Stimulated activated CD8-positive, alpha-beta memory T cell treated with anti-CD3 and anti-CD28 coated beads, Interleukin-4, amount 100 ng/mL, for 4 hours (primary cell): ENCODE results near the gene DCPS.
"Not testable (repeated sequence)": the region's sequence is repeated elsewhere in the genome, so short reads cannot be mapped to it uniquely, and the experiment has no call there.

Experiments
- DNase-seq, 2 donors: peaks; one replicate each; pipeline ENCODE4 v3.0.0-alpha.2; 2020; ENCODE audit warnings: low read depth in 2 of 2, low spot score in 1 of 2

Gene DCPS, protein sequence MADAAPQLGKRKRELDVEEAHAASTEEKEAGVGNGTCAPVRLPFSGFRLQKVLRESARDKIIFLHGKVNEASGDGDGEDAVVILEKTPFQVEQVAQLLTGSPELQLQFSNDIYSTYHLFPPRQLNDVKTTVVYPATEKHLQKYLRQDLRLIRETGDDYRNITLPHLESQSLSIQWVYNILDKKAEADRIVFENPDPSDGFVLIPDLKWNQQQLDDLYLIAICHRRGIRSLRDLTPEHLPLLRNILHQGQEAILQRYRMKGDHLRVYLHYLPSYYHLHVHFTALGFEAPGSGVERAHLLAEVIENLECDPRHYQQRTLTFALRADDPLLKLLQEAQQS

DNA sequence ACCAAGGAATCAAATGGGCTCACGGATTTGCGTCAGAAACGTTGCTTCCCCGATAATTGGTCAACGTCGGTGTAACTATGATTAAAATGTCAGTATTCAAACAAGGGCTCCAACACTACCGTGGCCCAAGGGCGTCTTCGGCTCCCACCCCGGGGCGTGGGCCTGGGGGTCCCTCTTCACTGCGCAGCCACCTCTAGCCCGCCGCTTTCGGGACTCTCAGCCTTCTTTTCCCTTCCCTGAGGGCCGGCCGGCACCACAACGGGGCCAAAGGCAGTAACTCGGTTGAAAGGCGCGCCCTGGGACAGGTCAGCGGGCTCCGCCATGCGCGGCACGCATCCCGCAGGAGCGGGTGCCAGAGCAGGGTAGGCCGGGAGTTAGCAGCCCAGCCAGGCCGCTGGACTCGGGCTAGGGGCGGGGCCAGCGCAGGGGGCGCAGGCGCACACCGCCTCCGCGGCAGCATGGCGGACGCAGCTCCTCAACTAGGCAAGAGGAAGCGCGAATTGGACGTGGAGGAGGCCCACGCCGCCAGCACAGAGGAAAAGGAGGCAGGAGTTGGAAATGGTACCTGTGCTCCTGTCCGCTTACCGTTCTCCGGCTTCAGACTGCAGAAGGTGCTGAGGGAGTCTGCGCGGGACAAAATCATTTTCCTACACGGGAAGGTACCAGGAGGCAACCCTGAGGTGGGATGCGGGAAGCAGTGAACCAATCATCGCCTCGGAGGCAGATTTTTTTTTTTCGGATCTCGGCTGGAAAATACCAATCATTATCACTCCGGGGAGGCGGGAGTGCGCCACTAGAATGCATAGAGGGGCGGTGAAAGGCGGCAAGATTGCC is at the start of gene DCPS:
Gene DCPS, plus strand, starts transcription at position 438 of the 834 bp plus-strand sequence. Its CDS starts 21 bp downstream, at position 459.
- peak; percentile 60 to 73 for DNase-seq

DNA sequence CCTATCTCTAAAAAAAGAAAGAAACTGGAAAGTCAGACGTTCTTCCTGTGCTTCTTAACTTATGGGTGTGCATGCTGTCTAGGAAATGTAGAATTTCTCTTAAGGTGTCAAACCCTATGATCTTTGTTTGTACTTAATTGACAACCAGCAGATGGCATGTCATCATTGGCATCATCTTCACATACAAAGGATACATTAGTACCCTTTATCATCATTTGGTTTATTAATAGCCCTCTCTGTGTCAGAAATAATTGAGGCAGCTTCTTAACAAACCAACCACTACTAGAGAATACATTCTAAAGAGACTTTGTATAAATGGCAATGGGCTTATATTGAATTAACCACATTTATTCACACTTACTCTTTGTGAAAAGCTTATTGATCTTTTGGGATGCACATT is 49.0 kb upstream of the DCPS start:
- no peak for DNase-seq

DNA sequence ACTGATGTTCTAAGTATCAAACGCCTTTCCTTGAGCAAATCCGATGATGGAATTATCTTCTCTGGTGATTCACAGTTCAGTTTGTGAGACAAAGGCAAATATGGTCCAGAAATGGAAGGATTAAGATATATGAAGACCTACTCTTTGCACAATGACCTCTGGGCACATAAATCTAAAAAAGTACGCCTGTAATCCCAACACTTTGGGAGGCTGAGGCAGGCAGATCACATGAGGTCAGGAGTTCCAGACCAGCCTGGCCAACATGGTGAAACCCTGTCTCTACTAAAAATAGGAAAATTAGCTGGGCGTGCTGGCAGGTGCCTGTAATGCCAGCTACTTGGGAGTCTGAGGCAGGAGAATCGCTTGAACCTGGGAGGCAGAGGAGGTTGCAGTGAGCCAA is 48.4 kb upstream of the DCPS start:
- DNase-seq, result not testable (repeated sequence)

DNA sequence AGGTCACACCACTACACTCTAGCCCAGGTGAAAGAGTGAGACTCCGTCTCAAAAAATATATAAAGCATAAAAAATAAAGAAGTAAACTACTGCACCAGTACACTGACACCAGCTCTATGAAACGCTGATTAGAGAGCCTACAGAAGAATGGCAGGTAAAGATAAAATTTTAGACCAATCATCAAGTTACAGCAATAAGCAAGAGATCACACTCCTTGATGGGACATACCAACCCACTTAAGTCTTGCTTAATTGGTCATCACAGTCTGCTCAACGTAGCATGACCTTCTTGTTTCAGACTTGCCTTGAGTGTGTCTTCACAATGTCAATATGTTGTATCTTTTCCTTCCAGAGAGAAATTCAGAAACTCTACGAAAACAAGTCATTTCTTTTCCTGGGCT is 47.6 kb upstream of the DCPS start:
- DNase-seq, result no peak

DNA sequence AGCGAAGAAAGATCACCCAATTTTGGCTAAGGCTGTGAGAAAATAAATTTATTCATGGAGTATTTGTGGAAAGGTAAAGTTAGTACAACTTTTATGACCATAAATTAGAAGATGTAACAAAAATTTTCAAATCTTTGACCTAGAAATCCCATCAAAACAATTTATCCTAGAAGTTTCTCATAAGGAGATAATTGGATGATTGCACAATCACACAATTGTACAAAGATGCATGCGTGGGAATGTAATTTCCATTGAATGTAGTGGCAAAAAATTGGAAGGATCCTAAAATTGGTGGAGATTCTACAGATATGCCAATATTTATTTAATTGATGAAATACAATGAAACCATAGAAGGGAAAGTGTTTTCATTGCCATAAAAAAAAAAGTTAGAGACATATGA is 46.7 kb upstream of the DCPS start:
- DNase-seq, result no peak

DNA sequence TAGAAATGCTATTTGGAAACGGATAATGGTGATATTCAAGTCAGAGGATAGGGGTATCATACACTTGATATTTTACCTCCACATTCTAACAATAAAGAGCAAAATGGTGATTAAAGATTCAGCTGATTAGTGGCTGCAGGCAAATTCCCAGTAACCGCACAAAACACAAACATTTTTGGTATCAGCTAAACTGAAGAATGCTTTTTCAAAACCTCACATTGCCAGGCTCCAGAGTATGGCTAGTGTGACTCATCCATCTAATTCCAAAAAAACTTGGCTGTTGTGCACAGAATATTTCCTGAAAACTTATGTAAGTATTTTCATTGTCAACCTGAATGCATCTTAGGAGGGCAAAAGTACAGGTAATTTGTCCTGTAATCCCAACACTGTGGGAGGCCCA is 46.1 kb upstream of the DCPS start:
- no peak for DNase-seq

DNA sequence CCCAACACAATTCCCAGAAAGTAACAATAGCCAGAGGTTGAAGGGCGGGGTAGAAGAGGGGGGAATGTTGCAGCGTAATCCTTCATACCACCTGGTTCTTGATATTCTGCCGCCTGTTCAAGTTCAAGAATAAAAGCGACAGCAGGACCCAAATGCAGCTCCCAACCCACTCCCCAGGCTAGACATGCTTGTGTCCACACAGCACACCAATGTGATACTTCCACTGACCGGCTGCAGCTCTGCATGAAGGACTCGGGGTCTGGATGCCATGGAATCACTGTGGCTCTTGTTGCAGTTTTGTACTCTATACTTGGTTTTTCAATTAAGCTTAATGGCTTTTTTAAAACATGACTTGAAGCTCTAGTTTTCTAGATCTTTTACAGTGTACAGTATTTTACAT is 41.6 kb upstream of the DCPS start:
- DNase-seq, result no peak

DNA sequence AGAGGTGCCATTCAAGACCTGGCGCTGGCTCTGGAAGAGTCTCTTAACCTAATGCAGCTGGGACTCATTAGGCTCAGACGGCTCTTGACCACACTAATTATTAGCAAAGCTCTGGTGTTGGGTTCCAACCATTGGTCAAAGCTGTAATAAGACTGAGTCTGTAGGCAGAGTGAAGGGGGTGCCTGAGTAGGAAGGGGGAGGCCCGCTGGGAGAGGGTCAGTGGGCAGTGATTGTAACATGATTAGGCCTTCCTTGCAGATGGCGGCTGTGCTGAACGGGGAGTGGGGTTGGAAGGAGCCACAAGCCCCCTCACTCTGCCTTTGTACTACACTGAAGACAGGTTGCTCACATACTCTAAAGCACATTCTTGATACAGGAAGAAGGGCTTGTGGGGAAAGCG is 40.4 kb upstream of the DCPS start:
- no peak for DNase-seq

DNA sequence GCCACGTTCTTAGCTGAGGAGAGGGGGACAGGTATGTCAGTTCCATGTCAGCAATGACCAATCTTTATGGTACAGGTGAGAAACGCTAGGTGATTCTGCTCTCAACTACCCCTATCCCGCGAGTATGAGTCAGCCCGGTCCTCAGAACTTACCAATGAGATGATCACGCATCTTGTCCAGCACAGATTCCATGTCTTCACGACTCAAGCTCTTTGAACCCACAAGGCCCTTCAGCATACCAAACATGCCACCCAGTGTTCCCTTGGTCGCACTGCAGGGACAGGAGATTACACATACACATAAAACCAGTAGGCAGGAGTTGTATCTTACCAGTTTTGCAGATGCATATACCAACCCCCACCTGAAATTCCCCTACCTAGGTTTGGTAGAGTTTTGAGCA is 38.0 kb upstream of the DCPS start:
- DNase-seq, result no peak

DNA sequence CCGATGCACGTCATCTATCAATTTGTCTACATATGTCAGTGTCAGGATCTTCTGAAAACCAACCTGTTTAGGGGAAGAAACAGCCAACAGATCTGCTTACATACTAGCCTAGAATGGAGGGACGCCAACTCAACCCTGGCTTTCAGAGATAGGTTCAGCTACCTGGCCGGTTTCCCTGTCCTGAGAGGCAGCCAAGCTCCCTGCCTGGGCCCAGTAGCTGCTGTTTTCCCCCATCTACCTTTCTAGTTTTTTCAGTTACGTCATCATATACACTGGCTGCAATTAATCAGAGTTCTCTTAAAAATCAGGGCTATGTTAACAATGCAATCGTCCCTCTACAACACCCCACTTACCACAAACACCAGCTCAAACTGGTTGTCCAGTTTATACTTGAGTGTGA is 36.2 kb upstream of the DCPS start:
- no peak for DNase-seq

DNA sequence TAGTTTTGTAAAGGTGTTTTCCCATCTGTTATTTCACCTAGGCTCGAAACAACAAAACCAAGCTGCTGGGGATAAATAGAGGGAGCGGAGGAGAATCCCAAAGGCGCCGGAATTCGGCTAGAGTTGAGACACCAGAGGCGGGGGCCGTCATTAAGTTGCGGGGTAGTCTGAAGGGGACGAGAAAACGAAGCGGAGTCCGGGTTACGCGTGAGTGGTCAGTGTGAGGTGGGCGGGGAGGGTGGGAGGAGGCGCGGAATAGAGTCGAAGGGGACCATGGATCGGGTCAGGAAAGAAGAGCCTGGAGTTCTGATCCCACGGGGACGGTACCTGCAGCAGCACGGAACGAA is 35.5 kb upstream of the DCPS start:
- DNase-seq, result no peak

DNA sequence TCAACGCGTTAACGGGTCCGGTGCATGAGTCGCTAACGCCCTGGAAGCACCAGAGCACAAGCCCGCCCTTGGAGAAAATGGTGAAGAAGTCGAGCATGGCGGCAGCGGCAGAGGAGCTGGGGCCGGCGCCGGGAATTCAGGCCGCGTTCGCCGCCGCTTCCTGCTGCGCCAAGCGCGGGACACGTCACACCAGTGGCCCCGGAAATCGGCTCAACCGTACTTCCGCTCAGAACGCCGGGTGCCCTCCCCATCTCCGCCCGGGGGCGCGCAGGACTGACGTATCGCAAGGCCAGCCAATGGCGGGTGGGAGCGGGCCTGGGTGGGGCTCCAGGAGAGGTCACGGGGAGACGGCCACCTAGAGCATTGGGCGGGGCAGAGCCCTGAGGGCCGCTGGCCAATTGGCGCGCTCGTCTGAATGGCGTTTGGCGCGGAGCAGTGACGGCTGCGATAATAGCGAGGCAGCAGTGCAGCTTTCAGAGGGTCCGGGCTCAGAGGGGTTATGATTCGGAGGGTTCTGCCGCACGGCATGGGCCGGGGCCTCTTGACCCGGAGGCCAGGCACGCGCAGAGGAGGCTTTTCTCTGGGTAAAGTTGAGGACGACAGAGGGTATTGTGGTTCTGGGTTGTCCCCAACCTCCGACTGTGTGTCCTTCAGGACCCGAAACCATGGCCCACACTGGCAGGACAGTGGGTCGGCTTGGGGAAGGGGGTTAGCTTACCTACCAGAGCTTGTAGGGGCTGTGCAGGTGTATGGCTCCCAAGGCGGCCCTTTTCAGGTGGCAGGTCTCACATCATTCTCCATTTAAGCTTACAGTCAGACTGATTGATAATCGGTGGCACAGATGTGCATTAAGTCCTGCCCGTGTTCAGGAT is 34.9 kb upstream of the DCPS start, which contains the start of the genes FOXRED1 and SRPRA:
Gene FOXRED1, plus strand, starts transcription at position 447 of the 872 bp plus-strand sequence. Its CDS starts 53 bp downstream, at position 500.
Gene SRPRA, minus strand, starts transcription at position 188 of the 872 bp plus-strand sequence. Its CDS starts 91 bp downstream, at position 97.
- peak; percentile 99 to 100 for DNase-seq

DNA sequence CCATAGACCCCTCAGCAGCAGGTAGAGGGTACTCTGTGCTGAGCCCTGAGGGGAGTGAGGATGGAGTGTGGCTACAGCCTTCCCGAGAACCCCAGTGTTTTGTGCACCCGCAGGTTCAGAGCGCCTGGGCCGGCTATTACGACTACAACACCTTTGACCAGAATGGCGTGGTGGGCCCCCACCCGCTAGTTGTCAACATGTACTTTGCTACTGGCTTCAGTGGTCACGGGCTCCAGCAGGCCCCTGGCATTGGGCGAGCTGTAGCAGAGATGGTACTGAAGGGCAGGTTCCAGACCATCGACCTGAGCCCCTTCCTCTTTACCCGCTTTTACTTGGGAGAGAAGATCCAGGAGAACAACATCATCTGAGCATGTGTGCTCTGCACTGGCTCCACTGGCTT is 26.5 kb upstream of the DCPS start:
- DNase-seq, result no peak

DNA sequence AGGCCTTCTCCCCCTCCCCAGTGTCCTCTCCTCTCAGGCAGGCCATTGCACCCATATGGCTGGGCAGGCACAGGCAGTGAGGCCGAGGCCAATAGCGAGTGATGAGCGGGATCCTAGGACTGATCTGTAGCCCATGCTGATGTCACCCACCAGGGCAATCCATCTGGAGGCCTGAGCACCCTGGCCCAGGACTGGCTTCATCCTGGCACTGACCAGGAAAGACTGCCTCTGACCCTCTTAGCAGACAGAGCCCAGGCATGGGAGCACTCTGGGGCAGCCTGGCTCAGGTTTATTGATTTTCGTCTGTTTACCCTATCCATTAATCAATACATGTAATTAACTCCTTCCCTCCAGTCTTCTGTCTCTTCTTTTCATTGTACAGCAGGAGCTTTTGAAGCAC is 26.1 kb upstream of the DCPS start:
- no peak for DNase-seq

DNA sequence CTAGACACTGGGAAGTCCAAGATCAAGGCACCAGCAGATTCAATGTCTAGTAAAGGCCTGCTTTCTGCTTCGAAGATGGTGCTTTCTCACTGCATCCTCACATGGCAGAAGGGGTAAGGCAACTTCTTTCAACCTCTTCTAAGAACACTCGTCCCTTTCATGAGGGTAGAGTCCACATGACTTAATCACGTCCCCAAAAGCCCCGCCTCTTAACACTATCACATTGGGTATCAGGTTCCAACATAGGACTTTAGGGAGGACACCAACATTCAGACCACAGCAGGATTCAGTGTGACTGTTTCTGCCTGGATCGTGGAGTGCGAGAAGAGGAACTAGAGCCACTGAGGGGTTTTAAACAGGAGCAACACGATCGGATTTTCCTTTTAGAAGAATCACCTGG is 24.7 kb upstream of the DCPS start:
- no peak for DNase-seq

DNA sequence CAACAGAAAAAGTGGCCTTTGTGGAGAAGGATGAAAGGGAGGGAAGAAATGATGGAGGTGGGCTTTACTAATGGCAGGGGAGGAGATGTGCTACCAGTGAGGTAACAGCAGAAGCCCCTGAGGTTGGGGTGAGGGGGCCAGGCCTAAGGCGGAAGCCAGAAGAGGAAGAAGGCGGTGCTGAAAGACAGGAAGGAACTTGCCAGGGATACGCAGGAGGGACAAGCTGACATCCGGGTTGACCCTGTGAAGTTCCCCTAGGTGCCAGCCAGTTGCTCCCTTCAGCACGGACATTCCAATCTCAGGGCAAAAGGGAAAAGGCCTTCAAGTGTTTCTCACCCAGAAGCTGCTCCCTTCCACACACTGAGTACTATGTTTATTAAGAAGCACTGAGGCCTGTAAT is 23.3 kb upstream of the DCPS start:
- DNase-seq, result no peak

DNA sequence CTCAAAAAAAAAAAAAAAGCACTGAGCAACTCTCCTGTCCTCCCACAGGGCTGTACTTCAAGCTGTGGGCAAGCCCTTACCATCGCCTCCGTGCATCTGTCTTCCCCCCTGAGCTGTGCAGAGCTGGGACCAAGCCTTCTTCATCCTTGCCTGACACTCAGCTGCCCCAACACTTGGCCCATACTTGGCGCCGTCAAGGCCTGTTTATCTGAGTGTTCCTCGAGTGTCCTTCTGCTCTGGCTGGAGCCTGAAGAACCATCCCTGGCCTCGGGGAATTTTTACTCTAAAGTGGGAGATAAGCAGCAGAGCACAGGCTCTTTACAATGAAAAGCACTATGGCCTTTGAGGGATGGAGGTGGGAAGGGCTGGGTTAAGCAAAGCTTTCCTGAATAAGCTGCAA is 22.6 kb upstream of the DCPS start:
- DNase-seq, result no peak

DNA sequence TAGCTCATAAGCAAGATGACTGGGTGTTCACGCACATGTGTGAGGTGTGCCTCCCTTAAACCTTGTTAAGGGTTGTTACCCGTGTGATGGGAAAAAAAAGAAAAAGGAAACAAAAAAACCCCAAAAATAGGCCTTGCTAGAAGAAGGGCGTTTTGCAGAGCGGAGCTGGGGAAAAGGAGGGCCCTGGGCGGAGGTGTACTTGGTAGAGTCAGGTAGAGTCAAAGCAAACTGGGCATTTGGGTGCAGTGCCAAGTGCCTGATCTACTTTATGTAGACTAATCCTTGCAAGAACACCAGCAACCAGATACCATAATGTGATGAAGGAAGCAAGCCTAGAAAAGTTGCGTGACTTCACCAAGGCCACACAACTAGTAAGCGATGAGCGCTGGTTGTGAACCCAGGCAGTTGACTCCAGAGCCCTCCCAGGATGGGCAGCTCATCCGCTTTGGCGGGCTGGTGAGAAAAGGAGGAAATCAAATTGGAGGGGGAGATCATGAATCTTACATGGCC is 22.1 kb upstream of the DCPS start:
- DNase-seq, result no peak

DNA sequence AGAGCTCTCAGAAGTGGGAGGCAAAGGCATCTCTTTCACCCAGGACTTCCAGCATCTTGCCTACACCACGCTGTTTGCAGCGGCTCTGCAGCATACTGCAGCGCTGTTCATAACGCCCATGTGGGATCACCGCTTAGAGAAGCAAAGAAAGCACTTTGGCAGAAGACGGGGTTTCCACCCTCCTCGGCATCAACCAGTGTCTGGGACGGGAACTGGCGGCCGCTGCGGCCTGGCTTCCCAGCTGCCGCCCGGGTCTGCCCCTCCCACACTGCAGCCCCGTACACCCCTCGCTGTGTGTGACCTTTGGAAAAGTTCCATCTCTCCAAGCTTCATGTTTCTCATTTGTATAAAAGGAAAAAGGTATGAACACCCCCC is 21.5 kb upstream of the DCPS start:
- no peak for DNase-seq

DNA sequence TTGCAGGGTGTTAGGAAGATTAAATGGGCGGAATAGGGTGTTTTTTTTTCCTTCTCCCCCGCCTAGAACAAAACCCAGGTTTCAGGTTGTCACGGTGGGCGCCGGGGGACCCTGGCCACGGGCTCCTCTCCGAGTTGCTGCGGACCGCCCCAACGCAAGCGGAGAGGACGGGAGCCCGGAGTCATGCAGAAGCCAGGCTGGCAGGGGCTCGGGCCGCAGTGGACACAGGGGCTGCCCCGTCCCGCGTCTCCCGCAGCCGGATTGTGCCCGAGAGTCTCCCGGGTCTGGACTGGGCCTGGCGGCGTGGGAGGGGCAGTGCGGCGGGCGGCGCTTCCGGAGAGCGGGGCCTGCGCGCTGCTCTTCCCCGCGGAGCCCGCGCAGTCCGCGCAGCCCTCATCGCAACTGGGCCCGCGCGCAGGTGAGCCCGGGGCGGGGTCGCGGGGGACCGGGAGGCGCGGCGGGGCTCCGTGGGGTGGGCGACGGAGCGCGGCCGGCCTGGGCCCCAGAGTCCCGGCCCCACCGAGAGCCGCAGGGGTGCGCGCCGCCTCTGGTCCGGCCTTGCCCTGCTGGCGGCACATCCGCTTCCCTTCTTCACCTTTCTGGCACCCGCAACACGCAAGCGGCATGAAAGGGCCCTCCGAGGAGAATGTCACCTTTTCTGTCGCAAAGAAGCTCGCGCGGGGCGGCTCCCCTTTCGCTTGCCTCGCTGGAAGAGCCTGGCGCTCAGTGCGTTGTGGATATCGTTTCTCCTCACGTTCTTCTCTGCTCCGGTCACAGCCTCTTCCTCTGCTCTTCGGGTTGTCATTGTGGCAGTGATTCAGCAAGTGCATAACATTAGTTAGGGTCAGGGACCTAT is 20.9 kb upstream of the DCPS start, which contains the start of gene TIRAP:
Gene TIRAP, plus strand, starts transcription at position 358 of the 856 bp plus-strand sequence. CDS start 7,802 bp downstream, outside the sequence.
- DNase-seq, result no peak
